H1 (cell line): ENCODE results near the gene CSF2RB.

Source experiments
- CEBPB ChIP-seq: IDR thresholded peaks from 2 replicates; pipeline ENCODE4 v1.6.1; 2012; ENCODE audit warnings: low read depth, low read length
- EP300 ChIP-seq, 2 experiments: IDR thresholded peaks; 1 replicate in 1 of 2; 2 replicates in 1 of 2; pipeline ENCODE4 v1.6.1; 2011 to 2012; ENCODE audit warnings: low read depth in 2 of 2, low read length in 2 of 2, mild to moderate bottlenecking in 2 of 2, borderline replicate concordance in 1 of 2, inconsistent platforms in 1 of 2, moderate library complexity in 1 of 2
- EZH2 ChIP-seq: fragments of 200-600 bp; sonication (generic); IDR thresholded peaks from 2 replicates; pipeline ENCODE4 v1.7.1; 2012; ENCODE audit warnings: low read depth, mild to moderate bottlenecking, moderate library complexity, low read length, inconsistent platforms; ENCODE audit not compliant: severe bottlenecking
- POLR2AphosphoS5 ChIP-seq: IDR thresholded peaks from 2 replicates; pipeline ENCODE4 v1.6.1; 2011; ENCODE audit warnings: low read depth, low read length
- RAD21 ChIP-seq, 2 experiments: IDR thresholded peaks in 1 of 2; conservative IDR thresholded peaks in 1 of 2; 2 replicates each; pipeline ENCODE4 v1.6.1; 2011; ENCODE audit warnings: low read depth in 2 of 2, low read length in 2 of 2, improper control_type of control experiment in 1 of 2, inconsistent platforms in 1 of 2, mild to moderate bottlenecking in 1 of 2, moderate library complexity in 1 of 2
- TAF1 ChIP-seq: IDR thresholded peaks from 2 replicates; pipeline ENCODE4 v1.6.1; 2011; ENCODE audit warnings: mild to moderate bottlenecking, low read depth, low read length
- YY1 ChIP-seq: IDR thresholded peaks from 2 replicates; pipeline ENCODE4 v1.6.1; 2011; ENCODE audit warnings: low read depth, mild to moderate bottlenecking, low read length
- TF ChIP-seq, protein P1 (sequence below): IDR thresholded peaks from 2 replicates; pipeline ENCODE4 v1.6.1; 2011; ENCODE audit warnings: low read length, improper control_type of control experiment
- TF ChIP-seq, protein P2 (sequence below), 3 experiments: IDR thresholded peaks; 1 replicate in 2 of 3; 2 replicates in 1 of 3; pipeline versions ENCODE4 v1.5.1 to v1.6.1; 2011; ENCODE audit warnings: low read length in 3 of 3, mild to moderate bottlenecking in 3 of 3, inconsistent platforms in 2 of 3, low read depth in 1 of 3, moderate library complexity in 1 of 3; ENCODE audit not compliant: insufficient read depth in 1 of 3; ENCODE audit errors: control extremely low read depth in 1 of 3

DNA sequence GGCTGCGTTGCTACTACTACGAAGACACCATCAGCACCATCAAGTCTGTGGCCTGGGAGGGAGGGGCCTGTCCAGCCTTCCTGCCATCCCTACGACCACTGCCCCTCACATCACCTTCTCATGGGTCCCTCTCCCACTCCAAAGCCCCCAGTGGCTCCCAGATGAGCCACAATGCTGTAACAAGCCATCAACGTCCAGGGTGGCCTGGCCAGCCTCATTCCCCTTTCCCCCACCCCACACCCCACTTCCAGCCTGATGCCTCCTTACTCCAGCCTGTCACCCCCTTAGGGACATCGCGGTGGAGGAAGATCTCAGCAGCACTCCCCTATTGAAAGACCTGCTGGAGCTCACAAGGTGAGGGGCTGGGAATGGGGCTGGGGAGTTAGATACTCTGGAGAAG, 37.7 kb upstream of the CSF2RB start:
- TF ChIP-seq EZH2 (no peak), POLR2AphosphoS5 (no peak), YY1 (no peak), TAF1 (no peak), RAD21 (IDR thresholded peaks at IDR 0.05 in 1 of 2, conservative IDR thresholded peaks at IDR 0.05 in 1 of 2; ENCODE audit: low read depth in 2 of 2, low read length in 2 of 2) (no peak), CEBPB (no peak), EP300 (IDR thresholded peaks at IDR 0.05; ENCODE audit: borderline replicate concordance in 1 of 2, low read depth in 2 of 2, low read length in 2 of 2) (no peak)
- TF ChIP-seq, protein P1, sequence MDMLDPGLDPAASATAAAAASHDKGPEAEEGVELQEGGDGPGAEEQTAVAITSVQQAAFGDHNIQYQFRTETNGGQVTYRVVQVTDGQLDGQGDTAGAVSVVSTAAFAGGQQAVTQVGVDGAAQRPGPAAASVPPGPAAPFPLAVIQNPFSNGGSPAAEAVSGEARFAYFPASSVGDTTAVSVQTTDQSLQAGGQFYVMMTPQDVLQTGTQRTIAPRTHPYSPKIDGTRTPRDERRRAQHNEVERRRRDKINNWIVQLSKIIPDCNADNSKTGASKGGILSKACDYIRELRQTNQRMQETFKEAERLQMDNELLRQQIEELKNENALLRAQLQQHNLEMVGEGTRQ: no peak
- TF ChIP-seq, protein P2, sequence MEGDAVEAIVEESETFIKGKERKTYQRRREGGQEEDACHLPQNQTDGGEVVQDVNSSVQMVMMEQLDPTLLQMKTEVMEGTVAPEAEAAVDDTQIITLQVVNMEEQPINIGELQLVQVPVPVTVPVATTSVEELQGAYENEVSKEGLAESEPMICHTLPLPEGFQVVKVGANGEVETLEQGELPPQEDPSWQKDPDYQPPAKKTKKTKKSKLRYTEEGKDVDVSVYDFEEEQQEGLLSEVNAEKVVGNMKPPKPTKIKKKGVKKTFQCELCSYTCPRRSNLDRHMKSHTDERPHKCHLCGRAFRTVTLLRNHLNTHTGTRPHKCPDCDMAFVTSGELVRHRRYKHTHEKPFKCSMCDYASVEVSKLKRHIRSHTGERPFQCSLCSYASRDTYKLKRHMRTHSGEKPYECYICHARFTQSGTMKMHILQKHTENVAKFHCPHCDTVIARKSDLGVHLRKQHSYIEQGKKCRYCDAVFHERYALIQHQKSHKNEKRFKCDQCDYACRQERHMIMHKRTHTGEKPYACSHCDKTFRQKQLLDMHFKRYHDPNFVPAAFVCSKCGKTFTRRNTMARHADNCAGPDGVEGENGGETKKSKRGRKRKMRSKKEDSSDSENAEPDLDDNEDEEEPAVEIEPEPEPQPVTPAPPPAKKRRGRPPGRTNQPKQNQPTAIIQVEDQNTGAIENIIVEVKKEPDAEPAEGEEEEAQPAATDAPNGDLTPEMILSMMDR (IDR thresholded peaks at IDR 0.05; ENCODE audit: control extremely low read depth in 1 of 3, insufficient read depth in 1 of 3, low read depth in 1 of 3, low read length in 3 of 3): no peak
